ENCODE measurements around the gene GUCA2A.
A peak's percentile ranks its signal among the peaks of the same experiment; 100 is the strongest.

The GUCA2A gene

GRCh38 chr1:42176902-42177519, 12.5 kb upstream of the GUCA2A start:
- DNase-seq: peak; percentile 80

DNA sequence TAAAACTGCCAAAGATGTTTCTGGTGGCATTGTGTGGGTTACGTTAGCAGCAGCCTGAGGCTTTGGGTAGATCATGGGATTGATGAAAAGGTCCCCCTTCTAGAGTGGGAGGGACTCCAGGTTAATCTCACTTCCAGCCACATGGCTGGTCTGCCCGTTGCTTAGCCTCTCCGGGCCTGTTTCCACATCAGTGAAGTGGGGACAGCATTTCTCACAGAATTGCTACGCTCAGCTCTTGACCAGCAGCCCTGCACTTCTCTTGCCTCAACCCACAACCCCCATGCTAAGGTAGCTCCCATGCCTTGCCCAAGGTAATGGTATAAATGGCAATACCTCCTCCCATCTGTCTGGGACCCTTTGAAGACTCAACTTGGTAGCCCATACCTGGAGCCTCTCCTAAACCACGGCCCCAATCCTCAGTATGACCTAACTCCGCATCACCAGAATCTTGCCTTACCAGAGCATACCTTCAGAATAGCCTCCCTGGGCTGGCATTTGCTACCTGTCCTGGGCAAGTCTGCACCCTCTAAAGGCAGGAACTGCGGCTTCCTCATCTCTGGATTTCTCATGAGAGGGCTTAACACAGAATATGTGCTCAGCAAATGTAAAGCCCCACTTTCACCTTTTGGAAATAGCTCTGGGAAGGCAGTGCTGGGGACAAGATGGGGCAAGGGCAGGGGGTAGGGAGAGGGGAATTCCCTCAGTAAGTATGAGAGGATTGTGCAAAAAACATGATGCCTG, 10.9 kb upstream of the GUCA2A start:
- DNase-seq: no peak

- DNase-seq: no peak
Observed at GRCh38 chr1:42173961-42174735, 9.6 kb upstream of the GUCA2A start.

DNA sequence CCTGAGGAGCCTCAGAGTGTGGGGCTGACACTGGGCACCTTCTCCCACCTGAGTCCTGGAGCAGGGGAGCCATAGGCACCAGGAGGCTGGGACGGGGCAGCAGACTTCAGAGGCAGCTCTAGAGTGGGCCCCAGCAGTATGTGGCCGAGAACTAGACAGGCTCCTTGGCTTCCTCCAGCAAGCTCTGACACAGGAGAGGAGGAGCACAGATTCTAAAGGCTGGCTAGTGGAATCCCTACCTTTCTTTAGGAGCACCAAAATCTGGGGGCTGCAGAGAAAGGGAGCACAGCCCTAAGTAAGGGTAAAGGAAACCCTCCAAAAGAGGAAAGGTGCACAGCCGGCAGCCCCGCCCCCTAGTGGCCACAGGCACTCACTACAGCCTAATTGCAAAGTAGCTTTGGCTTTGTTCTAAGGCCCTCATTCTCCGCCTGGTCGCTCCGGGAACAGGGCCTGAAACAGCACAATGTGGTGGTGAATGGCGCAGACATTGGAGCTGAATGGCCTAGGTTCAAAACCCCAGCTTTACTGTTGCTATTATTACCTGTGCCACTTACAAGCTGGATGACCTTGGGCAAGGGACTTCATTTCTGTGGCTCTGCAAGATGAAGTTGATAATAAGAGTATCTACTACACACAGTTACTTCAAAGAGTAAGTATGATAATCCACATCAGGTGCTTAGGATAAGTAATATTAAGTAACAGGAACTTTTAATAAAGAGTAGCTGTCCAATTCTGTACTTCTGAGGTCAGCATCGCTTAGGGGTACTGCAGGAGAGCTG, 8.8 kb upstream of the GUCA2A start:
- peak; percentile 74 for DNase-seq

- no peak for DNase-seq
Observed at GRCh38 chr1:42172381-42173133, 8.0 kb upstream of the GUCA2A start.

DNA sequence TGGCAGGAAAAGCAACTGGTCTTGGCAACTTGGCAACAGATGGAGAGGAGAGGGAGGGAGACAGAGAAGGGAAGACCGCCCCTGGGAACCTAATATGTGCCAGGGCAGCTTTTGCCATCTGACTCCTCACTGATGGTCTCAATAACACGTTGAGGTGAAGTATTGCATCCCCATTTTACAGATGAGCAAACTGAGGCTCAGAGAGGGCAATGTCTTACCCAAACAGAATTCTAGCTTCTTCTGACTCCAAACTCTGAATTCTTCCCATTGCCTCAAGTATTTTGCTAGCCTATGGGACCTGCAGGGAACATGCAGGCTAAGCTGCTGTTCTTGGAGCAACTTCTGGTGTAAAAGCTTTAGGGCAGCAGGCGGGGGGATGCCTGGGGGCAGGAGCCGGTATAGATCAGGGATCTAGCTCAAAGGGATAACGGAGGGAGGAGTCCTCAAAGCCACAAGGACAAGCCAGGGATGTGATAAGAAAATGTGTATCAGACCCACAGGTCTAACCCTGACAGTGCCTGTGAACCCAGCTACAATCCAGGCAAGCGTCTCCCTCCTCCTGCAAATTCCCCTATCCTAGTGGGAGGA, 7.2 kb upstream of the GUCA2A start:
- DNase-seq: no peak

DNA sequence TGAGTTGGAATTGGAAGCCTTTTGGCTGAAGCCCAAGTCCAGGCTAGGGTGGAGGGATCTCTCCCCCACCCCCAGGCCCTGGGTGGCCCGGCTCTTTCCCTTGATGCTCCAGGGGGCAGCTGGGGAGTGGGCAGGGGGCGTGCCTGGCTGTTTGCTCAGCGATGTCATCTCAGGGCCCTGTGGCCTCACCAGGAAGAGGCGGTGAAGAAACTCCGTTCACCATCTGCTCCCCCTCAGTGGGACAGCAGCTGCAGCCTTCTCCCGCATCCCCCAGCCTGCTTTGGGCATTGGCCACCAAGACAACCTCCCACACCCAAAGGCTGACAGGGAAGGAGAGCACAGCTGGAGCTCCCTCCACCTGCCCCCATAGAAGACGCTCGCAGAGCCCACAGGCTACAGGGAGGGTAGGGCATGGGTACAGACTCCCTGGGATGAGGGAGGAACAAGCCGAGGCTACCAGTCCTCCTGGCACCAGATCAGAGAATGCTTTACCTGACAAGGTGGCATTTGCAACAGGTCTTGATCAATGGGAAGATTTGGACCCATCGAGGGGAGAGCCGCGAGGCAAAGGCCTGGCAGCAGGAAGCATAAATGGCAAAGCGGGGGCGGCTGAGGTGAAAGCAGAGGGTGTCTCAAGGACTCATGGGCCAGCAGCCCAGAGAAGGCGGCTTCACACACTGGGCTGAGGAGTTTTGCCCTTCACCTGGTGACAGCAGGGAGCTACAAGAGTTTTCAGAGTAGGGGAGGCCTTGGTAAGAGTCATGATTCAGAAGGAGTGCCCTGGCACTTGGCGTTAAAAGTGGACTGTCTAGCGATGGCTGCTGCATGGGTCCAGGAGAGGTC, 6.5 kb upstream of the GUCA2A start:
- DNase-seq: no peak

DNA sequence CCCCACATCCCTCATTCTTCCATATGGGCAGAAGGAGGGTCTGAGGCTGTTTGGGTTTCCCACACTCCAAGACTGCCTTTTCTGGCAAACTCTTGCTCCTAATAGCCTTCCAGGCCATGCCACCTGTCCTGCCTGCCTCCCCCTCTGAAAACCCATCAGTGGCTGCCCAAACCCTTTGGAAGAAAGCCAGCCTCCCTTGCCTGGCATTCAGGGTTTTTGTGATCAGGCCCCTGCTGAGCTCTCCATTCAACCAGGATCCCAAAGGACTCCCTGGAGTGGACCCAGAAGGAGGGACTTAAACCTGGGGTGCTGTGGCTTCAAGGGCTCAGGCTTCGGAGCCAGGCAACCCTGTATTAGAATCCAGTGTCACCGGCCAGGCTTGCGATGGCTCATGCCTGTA, 4.2 kb upstream of the GUCA2A start:
- no peak for DNase-seq

DNA sequence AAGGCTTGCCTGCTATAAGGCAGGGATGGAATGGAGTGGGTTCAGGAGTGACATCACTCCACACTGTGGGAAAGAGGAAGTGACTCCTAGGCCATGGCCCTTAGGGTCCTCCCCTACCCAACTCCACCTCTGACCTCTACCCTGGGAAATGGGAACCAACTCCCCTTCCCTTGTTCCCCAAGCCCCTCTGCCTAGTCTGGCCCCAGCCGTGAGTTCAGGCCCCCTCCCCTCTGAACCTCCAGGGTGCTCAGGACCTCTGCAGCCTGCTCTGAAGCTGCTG, 3.8 kb upstream of the GUCA2A start:
- DNase-seq: no peak

DNA sequence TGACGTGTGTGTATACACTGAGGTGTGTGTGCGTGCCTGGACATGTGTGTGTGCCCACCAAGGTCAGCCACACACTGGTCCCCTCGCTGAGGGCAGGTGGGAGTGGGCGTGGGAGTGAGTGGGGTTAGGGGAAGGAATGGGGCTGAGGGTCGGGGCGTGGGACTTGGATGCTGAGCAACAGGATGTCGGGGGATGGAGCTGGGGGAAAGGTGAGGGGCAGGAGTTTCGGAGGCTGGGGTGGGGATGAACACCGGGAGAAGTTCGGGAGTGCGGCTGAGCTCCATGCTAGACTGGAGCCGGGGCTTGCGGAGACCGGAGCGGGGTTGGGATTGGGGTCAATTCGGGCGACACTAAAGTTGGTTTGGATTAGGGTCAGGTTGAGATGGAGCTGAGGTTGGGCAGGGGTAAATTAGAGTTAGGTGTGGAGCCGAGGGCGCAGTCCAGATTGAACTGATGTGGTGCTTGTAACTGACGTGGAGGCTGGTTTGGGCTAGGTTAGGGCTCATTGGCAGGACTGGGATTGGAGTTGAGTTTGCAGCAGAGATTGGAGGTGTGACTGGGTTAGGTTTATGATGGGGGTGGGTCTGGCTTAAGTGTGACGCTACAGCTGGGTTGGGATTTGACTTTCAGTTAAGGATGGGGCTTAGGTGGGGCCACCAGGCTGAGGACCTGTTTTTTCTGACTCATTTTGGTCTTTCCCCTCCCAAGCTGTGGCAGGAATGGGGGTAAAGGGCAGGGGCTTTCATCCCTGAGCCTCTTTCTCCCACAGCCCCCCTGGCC, 3.3 kb upstream of the GUCA2A start:
- DNase-seq: no peak

DNA sequence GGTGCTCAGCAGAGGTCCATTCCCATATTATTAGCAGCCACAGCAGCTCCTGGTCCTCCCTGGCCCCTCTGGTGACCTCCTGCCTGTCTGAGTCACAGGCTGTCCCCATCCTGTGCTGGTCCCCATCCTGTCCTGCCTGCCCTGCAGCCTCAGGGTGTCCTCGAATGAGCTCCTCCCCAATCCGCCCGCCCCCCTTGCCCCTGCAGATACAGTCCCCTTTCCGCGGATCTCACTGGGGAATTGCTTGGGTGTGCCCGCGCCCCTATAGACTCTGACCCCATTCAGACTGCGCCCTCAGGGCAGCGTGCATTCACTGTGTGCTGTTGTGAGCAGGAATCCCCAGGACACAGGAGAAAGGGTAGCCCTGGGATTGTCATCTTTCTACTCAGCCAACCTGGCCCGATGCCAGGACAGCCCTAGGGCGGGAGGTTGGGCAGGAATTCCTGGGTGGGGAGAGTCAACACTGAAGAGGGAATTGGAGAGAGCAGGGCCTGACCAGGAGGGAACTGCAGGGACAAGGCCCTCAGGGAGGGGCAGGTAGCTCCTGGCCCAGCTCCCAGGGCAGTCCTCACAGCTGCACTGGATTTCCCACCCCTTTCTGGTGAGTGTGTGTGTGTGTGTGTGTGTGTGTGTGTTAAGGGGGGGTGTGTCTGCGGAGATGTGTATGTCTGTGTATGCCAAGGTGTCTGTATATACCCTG, 1.1 kb upstream of the GUCA2A start:
- no peak for DNase-seq

- no peak for DNase-seq
Observed at GRCh38 chr1:42163536-42164503, 725 bp downstream of the GUCA2A start.

GRCh38 chr1:42163114-42163513, 1.4 kb downstream of the GUCA2A start:
- DNase-seq: no peak

DNA sequence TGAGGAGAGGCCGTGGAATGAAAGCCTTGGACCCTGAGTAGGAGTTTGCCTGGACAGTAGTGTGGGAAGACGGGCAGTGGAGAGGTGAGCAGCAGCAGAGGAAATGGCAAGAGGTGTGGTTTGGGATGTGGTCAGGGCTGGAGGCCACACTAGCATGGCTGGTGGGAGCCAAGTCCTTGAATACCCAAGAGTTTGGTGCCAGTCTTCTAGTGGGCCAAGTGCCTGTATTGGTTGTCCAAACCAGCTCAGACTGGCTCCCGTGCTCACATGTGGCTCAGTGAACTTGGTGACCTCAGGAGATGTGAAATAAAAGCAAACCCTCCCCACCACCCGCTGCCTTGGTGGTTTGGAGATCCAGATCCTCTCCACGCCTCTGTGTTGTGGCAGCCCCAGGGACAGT, 2.4 kb downstream of the GUCA2A start:
- DNase-seq: no peak

- no peak for DNase-seq
Observed at GRCh38 chr1:42158189-42158588, 6.4 kb downstream of the GUCA2A start.

- DNase-seq: peak; percentile 68
Observed at GRCh38 chr1:42157667-42158066, 6.9 kb downstream of the GUCA2A start.

GRCh38 chr1:42155362-42155761, 9.2 kb downstream of the GUCA2A start:
- no peak for DNase-seq

DNA sequence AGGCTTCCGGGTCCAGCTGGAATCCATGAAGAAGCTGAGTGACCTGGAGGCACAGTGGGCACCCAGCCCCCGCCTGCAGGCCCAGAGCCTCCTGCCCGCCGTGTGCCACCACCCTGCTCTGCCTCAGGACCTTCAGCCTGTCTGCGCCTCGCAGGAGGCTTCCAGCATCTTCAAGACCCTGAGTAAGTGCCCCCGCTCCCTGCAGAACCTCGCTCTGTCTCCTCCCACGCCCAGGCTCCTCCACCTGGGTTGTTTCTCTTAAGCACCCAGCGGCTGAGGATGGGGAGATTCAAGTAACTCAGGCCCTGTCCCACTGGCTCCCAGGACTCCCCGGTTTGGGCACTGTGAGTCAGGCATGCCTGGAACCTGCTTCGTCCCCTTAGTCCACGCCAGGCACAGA, 9.9 kb downstream of the GUCA2A start:
- no peak for DNase-seq

DNA sequence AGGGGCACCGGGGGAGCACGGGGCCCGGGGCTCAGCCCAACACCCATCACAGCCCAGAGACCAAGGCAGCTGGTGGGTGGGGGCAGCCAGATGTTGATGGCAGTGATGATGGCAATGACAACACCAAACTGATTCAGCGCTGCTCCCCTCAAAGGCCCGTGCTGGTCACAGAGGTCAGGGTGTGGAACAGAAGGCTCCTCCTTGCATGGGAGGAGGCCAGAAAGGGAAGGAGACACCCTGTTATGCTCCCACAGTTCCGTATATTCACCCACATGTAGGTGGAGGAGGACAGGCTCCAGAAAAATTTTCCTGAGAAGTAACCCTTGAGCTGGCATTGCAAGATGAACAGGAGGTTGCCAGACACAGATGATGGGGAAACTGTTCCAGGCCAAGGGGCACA, 10.9 kb downstream of the GUCA2A start:
- no peak for DNase-seq
